HepG2 (cell line): ENCODE results near the gene KIAA1217. TPM values are rescaled to one million over a fixed set of nuclear protein-coding genes. Genes with fewer than 3 reads are reported as not detected.

ENCODE experiments used
- ARNTL ChIP-seq: sonication (generic); formaldehyde crosslinking; IDR thresholded peaks from 2 replicates; pipeline ENCODE4 v1.4.0; 2020; ENCODE audit warnings: mild to moderate bottlenecking, missing genetic modification reagents
- CCAR2 ChIP-seq: fragments of 200-400 bp; formaldehyde crosslinking; optimal IDR thresholded peaks from 2 replicates; pipeline ENCODE3; 2018; ENCODE audit warnings: low read depth, mild to moderate bottlenecking, low read length, moderate library complexity
- CREB1 ChIP-seq, 2 experiments: fragments of 450-650 bp in 1 of 2; IDR thresholded peaks; 2 replicates each; pipeline ENCODE4 v1.6.1; 2016 to 2017; ENCODE audit warnings: control low read depth in 1 of 2, mild to moderate bottlenecking in 1 of 2, missing compliant biosample characterization in 1 of 2, missing genetic modification characterization in 1 of 2
- ETV5 ChIP-seq: IDR thresholded peaks from 2 replicates; pipeline ENCODE4 v1.6.1; 2018; ENCODE audit warnings: missing biosample characterization, missing genetic modification reagents, inconsistent platforms, borderline replicate concordance
- HNRNPH1 ChIP-seq: fragments of 200-400 bp; formaldehyde crosslinking; optimal IDR thresholded peaks from 2 replicates; pipeline ENCODE3; 2017; ENCODE audit warnings: mild to moderate bottlenecking, low read depth, low read length
- MEIS1 ChIP-seq: sonication (generic); formaldehyde crosslinking; IDR thresholded peaks from 2 replicates; pipeline ENCODE4 v1.9.0; 2021; ENCODE audit warnings: mild to moderate bottlenecking, missing genetic modification reagents, moderate library complexity, borderline replicate concordance
- NR2F2 ChIP-seq: IDR thresholded peaks from 2 replicates; pipeline ENCODE4 v1.6.1; 2012; ENCODE audit warnings: low read depth, inconsistent platforms, borderline replicate concordance
- PAXIP1 ChIP-seq: sonication (generic); formaldehyde crosslinking; conservative IDR thresholded peaks from 2 replicates; pipeline ENCODE4 v1.4.0; 2020; ENCODE audit warnings: mild to moderate bottlenecking, missing genetic modification reagents, moderate library complexity
- SALL1 ChIP-seq: sonication (generic); formaldehyde crosslinking; IDR thresholded peaks from 2 replicates; pipeline ENCODE4 v1.8.0; 2022; ENCODE audit warnings: mild to moderate bottlenecking, missing genetic modification reagents
- ZEB1 ChIP-seq: IDR thresholded peaks from 2 replicates; pipeline ENCODE4 v1.6.1; 2012; ENCODE audit warnings: mild to moderate bottlenecking, low read depth, inconsistent platforms; ENCODE audit not compliant: insufficient replicate concordance
- ZKSCAN1 ChIP-seq: fragments of 150-350 bp; IDR thresholded peaks from 2 replicates; pipeline ENCODE4 v1.6.1; 2014; ENCODE audit warnings: low read length
- ZNF253 ChIP-seq: sonication (generic); formaldehyde crosslinking; IDR thresholded peaks from 2 replicates; pipeline ENCODE4 v1.8.0; 2022; ENCODE audit warnings: mild to moderate bottlenecking, missing genetic modification reagents, borderline replicate concordance
- ZNF513 ChIP-seq: sonication (generic); formaldehyde crosslinking; conservative IDR thresholded peaks from 2 replicates; pipeline ENCODE4 v1.5.0; 2020; ENCODE audit warnings: missing genetic modification reagents
- ZNF598 ChIP-seq: sonication (generic); formaldehyde crosslinking; IDR thresholded peaks from 2 replicates; pipeline ENCODE4 v1.5.1; 2020; ENCODE audit warnings: mild to moderate bottlenecking, missing genetic modification reagents, borderline replicate concordance
- polyA plus RNA-seq, 8 experiments: library from polyadenylated mRNA; depleted of rRNA in 3 of 8; stranded (reverse) in 7 of 8; unstranded in 1 of 8; fragments of >200 nt; fragmentation: Illumina TruSeq in 4 of 8; extraction: Trizol in 4 of 8; gene quantifications; 2 replicates each; pipeline versions ENCODE4 v1.2.1 to v1.2.3, GENCODE V29; 2011 to 2016; ENCODE audit warnings: low read depth in 4 of 8, missing spikeins in 1 of 8, mixed read lengths in 1 of 8; ENCODE audit not compliant: insufficient read depth in 1 of 8
- total RNA-seq, 5 experiments: library from RNA; depleted of rRNA; stranded (reverse); fragments of >200 nt; fragmentation: Illumina TruSeq; extraction: Trizol; gene quantifications; 2 replicates each; pipeline ENCODE4 v1.2.3, GENCODE V29; 2016; ENCODE audit warnings: low read depth in 1 of 5
- TF ChIP-seq, protein P1 (sequence below): sonication (generic); formaldehyde crosslinking; conservative IDR thresholded peaks from 2 replicates; pipeline ENCODE4 v1.8.0; 2022; ENCODE audit warnings: missing genetic modification reagents
- TF ChIP-seq, protein P2 (sequence below): sonication (generic); formaldehyde crosslinking; IDR thresholded peaks from 2 replicates; pipeline ENCODE4 v1.4.0; 2020; ENCODE audit warnings: missing genetic modification reagents

The KIAA1217 gene
- total and polyA plus RNA-seq, 2 of the 13 experiments (the other 11 are each of a cell fraction or from before 2014, with no cell fraction given), result 4.6 to 10.9 TPM

GRCh38 chr10:24237801-24238395 is 29.0 kb downstream of the KIAA1217 start (continued):
- TF ChIP-seq PAXIP1 (CRISPR knock-in tag) (peak; percentile 28; the same call in 1 of the 2 replicates), NR2F2 (peak; percentile 84), CREB1 (IDR thresholded peaks at IDR 0.05) (no peak), CREB1 (CRISPR knock-in tag; IDR thresholded peaks at IDR 0.05) (peak; percentile 48), ETV5 (CRISPR knock-in tag) (no peak), ZNF253 (CRISPR knock-in tag) (no peak), ARNTL (no peak), ZEB1 (peak; percentile 86), MEIS1 (CRISPR knock-in tag) (no peak), SALL1 (peak; percentile 18; the same call in 1 of the 2 replicates), ZKSCAN1 (no peak), ZNF513 (CRISPR knock-in tag) (no peak), HNRNPH1 (no peak), ZNF598 (CRISPR knock-in tag) (no peak), CCAR2 (no peak)
- TF ChIP-seq, protein P1, sequence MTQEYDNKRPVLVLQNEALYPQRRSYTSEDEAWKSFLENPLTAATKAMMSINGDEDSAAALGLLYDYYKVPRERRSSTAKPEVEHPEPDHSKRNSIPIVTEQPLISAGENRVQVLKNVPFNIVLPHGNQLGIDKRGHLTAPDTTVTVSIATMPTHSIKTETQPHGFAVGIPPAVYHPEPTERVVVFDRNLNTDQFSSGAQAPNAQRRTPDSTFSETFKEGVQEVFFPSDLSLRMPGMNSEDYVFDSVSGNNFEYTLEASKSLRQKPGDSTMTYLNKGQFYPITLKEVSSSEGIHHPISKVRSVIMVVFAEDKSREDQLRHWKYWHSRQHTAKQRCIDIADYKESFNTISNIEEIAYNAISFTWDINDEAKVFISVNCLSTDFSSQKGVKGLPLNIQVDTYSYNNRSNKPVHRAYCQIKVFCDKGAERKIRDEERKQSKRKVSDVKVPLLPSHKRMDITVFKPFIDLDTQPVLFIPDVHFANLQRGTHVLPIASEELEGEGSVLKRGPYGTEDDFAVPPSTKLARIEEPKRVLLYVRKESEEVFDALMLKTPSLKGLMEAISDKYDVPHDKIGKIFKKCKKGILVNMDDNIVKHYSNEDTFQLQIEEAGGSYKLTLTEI (CRISPR knock-in tag), result no peak
- TF ChIP-seq, protein P2, sequence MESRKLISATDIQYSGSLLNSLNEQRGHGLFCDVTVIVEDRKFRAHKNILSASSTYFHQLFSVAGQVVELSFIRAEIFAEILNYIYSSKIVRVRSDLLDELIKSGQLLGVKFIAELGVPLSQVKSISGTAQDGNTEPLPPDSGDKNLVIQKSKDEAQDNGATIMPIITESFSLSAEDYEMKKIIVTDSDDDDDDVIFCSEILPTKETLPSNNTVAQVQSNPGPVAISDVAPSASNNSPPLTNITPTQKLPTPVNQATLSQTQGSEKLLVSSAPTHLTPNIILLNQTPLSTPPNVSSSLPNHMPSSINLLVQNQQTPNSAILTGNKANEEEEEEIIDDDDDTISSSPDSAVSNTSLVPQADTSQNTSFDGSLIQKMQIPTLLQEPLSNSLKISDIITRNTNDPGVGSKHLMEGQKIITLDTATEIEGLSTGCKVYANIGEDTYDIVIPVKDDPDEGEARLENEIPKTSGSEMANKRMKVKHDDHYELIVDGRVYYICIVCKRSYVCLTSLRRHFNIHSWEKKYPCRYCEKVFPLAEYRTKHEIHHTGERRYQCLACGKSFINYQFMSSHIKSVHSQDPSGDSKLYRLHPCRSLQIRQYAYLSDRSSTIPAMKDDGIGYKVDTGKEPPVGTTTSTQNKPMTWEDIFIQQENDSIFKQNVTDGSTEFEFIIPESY (CRISPR knock-in tag), result 0 out of 2 replicates have a peak, but pooled peaks have one; percentile 17
